CD14-positive monocyte (primary cell): ENCODE data around the gene BRCA2. TPM values are rescaled to one million over a fixed set of nuclear protein-coding genes. Genes with fewer than 3 reads are reported as not detected.
"Not testable (repeated sequence)": the region's sequence is repeated elsewhere in the genome, so short reads cannot be mapped to it uniquely, and the experiment has no call there.

ENCODE experiments used
- DNase-seq, 3 donors: peaks; one replicate each; pipeline ENCODE4 v3.0.0-alpha.2; 2011 to 2022
- H2AFZ ChIP-seq: 2 replicates; pipeline ENCODE4 v1.6.0; 2012; ENCODE audit warnings: mild to moderate bottlenecking, low read depth, low read length, inconsistent platforms; ENCODE audit not compliant: insufficient read depth, poor library complexity, severe bottlenecking
- H3K27ac ChIP-seq, 2 donors: 1 replicate in 1 of 2; 2 replicates in 1 of 2; pipeline ENCODE4 v1.5.1; 2012 to 2013; ENCODE audit warnings: low read length in 2 of 2, control low read depth in 1 of 2, inconsistent platforms in 1 of 2, low read depth in 1 of 2, mild to moderate bottlenecking in 1 of 2
- H3K27me3 ChIP-seq, 2 donors: one replicate each; pipeline versions ENCODE4 v1.6.0 to v1.6.1; 2011 to 2013; ENCODE audit warnings: low read length in 2 of 2; ENCODE audit not compliant: control insufficient read depth in 2 of 2, insufficient read depth in 2 of 2
- H3K36me3 ChIP-seq, 2 donors: replicated peaks in 1 of 2; 1 replicate in 1 of 2; 2 replicates in 1 of 2; pipeline versions ENCODE4 v1.5.1 to v1.6.1; 2012 to 2013; ENCODE audit warnings: low read length in 2 of 2, control low read depth in 1 of 2, inconsistent platforms in 1 of 2, mild to moderate bottlenecking in 1 of 2; ENCODE audit not compliant: insufficient read depth in 2 of 2, control insufficient read depth in 1 of 2
- H3K4me1 ChIP-seq, 2 donors: 1 replicate in 1 of 2; 2 replicates in 1 of 2; pipeline versions ENCODE4 v1.5.1 to v1.6.1; 2012 to 2013; ENCODE audit warnings: low read length in 2 of 2, control low read depth in 1 of 2, inconsistent platforms in 1 of 2, mild to moderate bottlenecking in 1 of 2, moderate library complexity in 1 of 2; ENCODE audit not compliant: insufficient read depth in 2 of 2, control insufficient read depth in 1 of 2
- H3K4me2 ChIP-seq: replicated peaks from 2 replicates; pipeline ENCODE3; 2012; ENCODE audit warnings: low read length, moderate library complexity, mild to moderate bottlenecking; ENCODE audit not compliant: poor library complexity, severe bottlenecking; ENCODE audit errors: extremely low read depth
- H3K4me3 ChIP-seq, 3 experiments: fragments of 200-600 bp in 1 of 3; sonication (generic) in 1 of 3; replicated peaks in 1 of 3; 1 replicate in 2 of 3; 2 replicates in 1 of 3; pipeline ENCODE4 v1.5.1; 2011 to 2013; ENCODE audit warnings: low read length in 3 of 3, mild to moderate bottlenecking in 3 of 3, control low read depth in 2 of 3, low read depth in 2 of 3, inconsistent platforms in 1 of 3, moderate library complexity in 1 of 3
- H3K79me2 ChIP-seq: 2 replicates; pipeline ENCODE4 v1.6.0; 2012; ENCODE audit warnings: mild to moderate bottlenecking, control low read depth, inconsistent platforms, low read length, moderate library complexity; ENCODE audit not compliant: insufficient read depth
- H3K9ac ChIP-seq: 2 replicates; pipeline ENCODE4 v1.6.0; 2017; ENCODE audit warnings: low read length, mild to moderate bottlenecking; ENCODE audit not compliant: insufficient read depth, poor library complexity, severe bottlenecking
- H3K9me3 ChIP-seq, 2 donors: replicated peaks in 1 of 2; 1 replicate in 1 of 2; 2 replicates in 1 of 2; pipeline versions ENCODE4 v1.5.1 to v1.6.1; 2012 to 2013; ENCODE audit warnings: low read length in 2 of 2, control low read depth in 1 of 2; ENCODE audit not compliant: control insufficient read depth in 1 of 2, insufficient read depth in 1 of 2
- H4K20me1 ChIP-seq: 2 replicates; pipeline ENCODE4 v1.6.0; 2012; ENCODE audit warnings: mild to moderate bottlenecking, low read length, control low read depth, moderate library complexity; ENCODE audit not compliant: insufficient read depth
- H3K27ac Mint-ChIP-seq, 7 donors: one replicate each; pipeline ENCODE4 v1.8.0; 2020; ENCODE audit warnings: mild to moderate bottlenecking in 7 of 7, mixed read lengths in 7 of 7, moderate library complexity in 6 of 7, inconsistent platforms in 2 of 7
- H3K27me3 Mint-ChIP-seq, 3 donors: one replicate each; pipeline ENCODE4 v1.8.0; 2021 to 2022; ENCODE audit warnings: low read depth in 3 of 3, mild to moderate bottlenecking in 3 of 3, mixed read lengths in 3 of 3, moderate library complexity in 3 of 3, inconsistent platforms in 1 of 3
- H3K36me3 Mint-ChIP-seq, 2 donors: one replicate each; pipeline ENCODE4 v1.8.0; 2020; ENCODE audit warnings: mixed read lengths in 2 of 2, inconsistent platforms in 1 of 2, mild to moderate bottlenecking in 1 of 2
- H3K4me1 Mint-ChIP-seq: one replicate; pipeline ENCODE4 v1.8.0; 2020; ENCODE audit warnings: mild to moderate bottlenecking, mixed read lengths
- H3K4me3 Mint-ChIP-seq, 2 donors: one replicate each; pipeline ENCODE4 v1.8.0; 2020; ENCODE audit warnings: mild to moderate bottlenecking in 2 of 2, mixed read lengths in 2 of 2, moderate library complexity in 1 of 2
- H3K9me3 Mint-ChIP-seq, 7 donors: one replicate each; pipeline ENCODE4 v1.8.0; 2020 to 2022; ENCODE audit warnings: mixed read lengths in 7 of 7, mild to moderate bottlenecking in 6 of 7, moderate library complexity in 6 of 7, inconsistent platforms in 2 of 7
- CTCF ChIP-seq: fragments of 200-600 bp; IDR thresholded peaks from one replicate; pipeline ENCODE4 v1.8.0; 2022; ENCODE audit warnings: antibody characterized with exemption, mild to moderate bottlenecking
- WGBS: methylation state at CpG from one replicate; pipeline ENCODE4 v1.1.5; 2013; ENCODE audit warnings: missing lambda C conversion rate; ENCODE audit not compliant: insufficient coverage; 5-methylcytosine and 5-hydroxymethylcytosine counted together
- intact Hi-C, 2 donors: fragments of 100-400 bp; cut with micrococcal nuclease; formaldehyde crosslinking; loops; one replicate each; pipeline versions ENCODE4 v1.15.0 to v1.15.1; 2023
- polyA plus RNA-seq, 3 donors: library from polyadenylated mRNA; depleted of rRNA in 1 of 3; unstranded in 2 of 3; stranded (reverse) in 1 of 3; fragments of 300-500 nt in 2 of 3; fragments of >200 nt in 1 of 3; fragmentation: Illumina TruSeq in 2 of 3; gene quantifications; 1 replicate in 2 of 3; 2 replicates in 1 of 3; pipeline ENCODE4 v1.2.3, GENCODE V29; 2012 to 2021

The BRCA2 gene
- polyA plus RNA-seq, 3 donors = 0.32 to 0.36 (median 0.36) TPM

DNA sequence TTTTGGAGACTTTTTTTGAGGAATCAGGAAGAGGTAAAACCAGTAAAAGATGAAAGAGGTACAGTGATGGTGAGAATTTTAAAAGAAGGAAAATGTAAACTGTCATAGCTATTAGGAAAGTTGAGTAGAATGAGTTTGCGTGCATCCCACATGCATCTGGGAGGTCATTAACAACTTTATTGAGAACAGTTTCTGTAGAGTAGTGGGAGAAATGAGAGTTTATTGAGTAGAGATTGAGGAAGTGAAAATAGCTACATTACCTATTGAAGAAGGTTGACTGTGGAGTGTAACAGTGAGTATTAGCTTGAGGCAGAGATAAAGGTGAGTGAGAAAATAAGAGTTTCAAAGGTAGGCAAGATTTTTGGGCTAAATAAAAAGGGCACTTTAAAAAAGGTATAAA is 38.7 kb downstream of the BRCA2 start:
- Histone ChIP-seq H2AFZ (no peak overlapping the region), H3K4me3 (no peak overlapping the region), H3K4me1 (no peaks in the 10 kb centered on the region), H3K27me3 (no peaks in the 10 kb centered on the region), H3K36me3 (peaks cover 18 to 60% of the 10 kb centered on the region in 2 donors), H3K27ac (no peak overlapping the region), H3K9me3 (peaks cover 0 to 5% of the 10 kb centered on the region in 2 donors), H4K20me1 (no peaks in the 10 kb centered on the region), H3K9ac (no peak overlapping the region), H3K79me2 (no peaks in the 10 kb centered on the region), H3K4me2 (no peak overlapping the region)
- TF ChIP-seq CTCF = no peak
- 100% methylated on average over 1 of the region's 1 CpG for WGBS
- DNase-seq = no peak
- Mint-ChIP-seq H3K27ac (no peak overlapping the region), H3K4me1 (no peaks in the 10 kb centered on the region), H3K9me3 (peaks cover 0 to 4% (median 0%) of the 10 kb centered on the region in 7 donors), H3K27me3 (no peaks in the 10 kb centered on the region), H3K4me3 (no peak overlapping the region), H3K36me3 (peaks cover 21 to 52% of the 10 kb centered on the region in 2 donors)
- intact Hi-C loops = no loop called here

DNA sequence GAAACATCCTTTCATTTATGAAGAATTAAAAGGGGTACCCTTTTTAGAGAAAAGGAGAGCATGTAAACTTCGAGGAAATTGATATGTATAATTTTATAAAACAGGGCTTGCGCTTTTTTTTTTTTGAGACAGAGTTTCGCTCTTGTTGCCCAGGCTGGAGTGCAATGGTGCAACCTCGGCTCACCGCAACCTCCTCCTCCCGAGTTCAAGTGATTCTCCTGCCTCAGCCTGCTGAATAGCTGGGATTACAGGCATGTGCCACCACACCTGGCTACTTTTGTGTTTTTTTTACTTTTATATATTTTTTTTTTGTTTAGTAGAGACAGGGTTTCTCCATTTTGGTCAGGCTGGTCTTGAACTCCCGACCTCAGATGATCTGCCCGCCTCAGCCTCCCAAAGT is 40.6 kb downstream of the BRCA2 start:
- H3K27ac Mint-ChIP-seq, intact Hi-C loops: not testable (repeated sequence)
- WGBS = no CpG with 5 or more reads among the region's 8 CpGs

More for the DNA sequence above, 40.6 kb downstream of the BRCA2 start:
- not testable (repeated sequence) for H4K20me1 ChIP-seq, H3K9me3 ChIP-seq, H3K4me1 ChIP-seq, DNase-seq, H3K4me1 Mint-ChIP-seq, H3K27me3 Mint-ChIP-seq, H3K4me3 Mint-ChIP-seq, H3K79me2 ChIP-seq, H3K27me3 ChIP-seq, H3K27ac ChIP-seq, H3K4me2 ChIP-seq, H2AFZ ChIP-seq, H3K4me3 ChIP-seq, H3K9me3 Mint-ChIP-seq, H3K9ac ChIP-seq
- peaks cover 15 to 52% of the 10 kb centered on the region in 2 donors for H3K36me3 ChIP-seq
- H3K36me3 Mint-ChIP-seq = peaks cover 18 to 36% of the 10 kb centered on the region in 2 donors
